GM18909 (cell line): Measurements from ENCODE around the gene VAV1.
A peak's percentile ranks its signal among the peaks of the same experiment; 100 is the strongest.
"Not testable (repeated sequence)": the region's sequence is repeated elsewhere in the genome, so short reads cannot be mapped to it uniquely, and the experiment has no call there.

ENCODE experiments used
- ATAC-seq: cut with Tn5 transposase; IDR thresholded peaks from one replicate; pipeline ENCODE4 v1.9.1; 2021; ENCODE audit warnings: mild to moderate bottlenecking; ENCODE audit not compliant: unreplicated experiment, poor library complexity

The VAV1 gene

DNA sequence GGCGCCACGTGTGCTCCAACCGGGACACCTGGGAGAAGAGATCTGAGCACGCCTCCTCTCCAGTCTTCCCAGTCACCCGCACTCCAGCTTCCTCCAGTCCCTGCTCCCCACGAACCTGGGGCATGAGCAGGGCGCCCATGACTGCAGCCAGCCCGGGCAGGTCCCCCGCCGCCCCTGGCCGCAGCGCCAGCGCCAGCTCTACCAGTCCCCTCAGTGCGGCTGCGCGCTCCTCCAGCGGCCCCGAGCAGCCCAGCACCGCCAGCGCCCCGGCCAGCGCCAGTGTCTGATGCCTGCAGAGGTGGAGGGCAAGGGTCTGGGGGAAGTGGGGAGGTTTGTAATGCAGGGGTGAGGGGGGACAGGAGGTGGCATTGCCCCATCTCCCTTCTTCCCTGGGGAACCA is 18.4 kb upstream of the VAV1 start:
- ATAC-seq: no peak

DNA sequence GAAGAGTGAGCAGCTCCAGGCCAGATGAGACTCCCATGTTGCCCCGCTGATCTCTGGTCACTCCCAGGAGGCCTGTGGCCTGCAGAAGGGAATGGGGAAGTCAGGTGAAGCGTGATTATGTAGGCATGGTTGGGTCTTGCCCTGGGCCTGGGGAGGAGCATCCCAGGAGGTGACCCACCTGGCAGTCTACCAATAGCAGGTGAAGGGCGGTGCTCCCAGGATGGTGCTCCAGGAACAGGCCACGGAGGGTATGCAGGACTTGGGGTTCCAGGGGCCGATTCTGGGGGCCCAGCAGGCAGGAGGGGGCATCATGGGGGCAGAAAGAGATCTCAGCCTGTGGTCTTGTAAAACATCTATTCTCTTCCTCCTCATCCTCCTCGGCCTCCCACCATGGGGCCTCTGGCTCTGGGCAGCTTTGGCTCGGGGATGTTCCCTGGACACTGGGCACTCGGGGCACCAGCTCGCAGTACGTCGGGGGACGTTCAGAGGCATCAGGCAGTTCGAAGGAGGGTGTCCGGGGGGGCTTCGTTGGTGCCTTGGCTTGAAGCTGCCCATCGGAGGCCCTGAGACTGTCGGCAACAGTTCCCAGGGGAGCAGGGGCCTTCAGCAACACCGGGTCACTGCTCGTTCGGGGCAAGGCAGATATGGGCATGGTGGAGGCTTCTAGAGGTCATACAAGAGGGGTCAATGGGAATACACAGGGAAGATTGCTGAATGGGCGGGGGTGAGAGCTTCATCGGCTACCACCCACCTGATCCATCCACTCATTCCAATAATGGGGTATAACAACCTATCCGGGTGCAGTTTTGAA is 17.6 kb upstream of the VAV1 start:
- ATAC-seq: no peak

DNA sequence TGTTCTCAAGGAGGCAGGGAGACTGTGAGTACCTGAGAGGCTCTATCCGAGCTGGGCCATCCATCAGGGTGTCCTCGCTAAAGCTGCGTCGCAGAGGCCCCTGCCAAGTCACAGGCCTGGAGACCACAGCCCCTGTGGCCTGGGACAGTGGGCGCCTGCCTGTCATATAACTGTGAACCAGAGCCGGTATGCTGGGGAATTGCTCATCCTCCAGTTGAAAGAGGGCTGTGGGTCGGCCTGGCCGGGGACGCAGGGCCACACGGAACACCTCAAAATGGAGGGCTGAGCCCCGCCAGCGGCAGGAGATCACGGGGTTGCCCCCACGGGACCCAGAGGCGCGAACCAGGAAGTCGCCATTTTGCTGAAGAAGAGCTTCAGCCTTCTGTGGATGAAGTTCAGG is 11.9 kb upstream of the VAV1 start:
- no peak for ATAC-seq

DNA sequence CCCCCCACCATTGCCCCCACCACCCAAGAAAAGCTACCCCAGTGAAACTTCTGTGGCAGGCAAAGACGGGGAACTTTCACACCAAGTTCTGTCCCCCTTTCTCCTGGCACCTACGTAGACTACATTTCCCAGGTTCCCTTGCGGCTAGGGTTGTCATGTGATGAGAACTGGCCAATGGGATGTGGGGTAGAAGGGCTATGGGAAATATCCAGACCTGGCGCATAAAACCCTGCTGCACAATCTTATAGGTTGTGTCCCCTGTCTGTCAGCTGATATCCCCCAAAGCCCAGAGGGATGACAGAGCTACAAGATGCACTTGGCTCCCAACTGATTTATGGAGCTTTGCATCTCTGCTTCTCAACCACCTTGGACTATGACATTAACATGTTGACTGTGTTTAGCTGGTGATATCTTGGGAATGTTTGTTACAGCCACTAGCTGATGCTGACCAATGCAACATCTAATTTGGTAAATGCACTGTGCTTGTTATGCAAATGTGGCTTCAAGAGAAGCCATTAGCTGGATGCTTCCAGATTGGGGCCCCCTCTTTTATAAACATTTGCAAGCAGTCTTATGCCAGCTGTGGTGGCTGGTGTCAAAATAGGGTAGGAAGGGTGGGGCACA is 11.3 kb upstream of the VAV1 start:
- no peak for ATAC-seq

DNA sequence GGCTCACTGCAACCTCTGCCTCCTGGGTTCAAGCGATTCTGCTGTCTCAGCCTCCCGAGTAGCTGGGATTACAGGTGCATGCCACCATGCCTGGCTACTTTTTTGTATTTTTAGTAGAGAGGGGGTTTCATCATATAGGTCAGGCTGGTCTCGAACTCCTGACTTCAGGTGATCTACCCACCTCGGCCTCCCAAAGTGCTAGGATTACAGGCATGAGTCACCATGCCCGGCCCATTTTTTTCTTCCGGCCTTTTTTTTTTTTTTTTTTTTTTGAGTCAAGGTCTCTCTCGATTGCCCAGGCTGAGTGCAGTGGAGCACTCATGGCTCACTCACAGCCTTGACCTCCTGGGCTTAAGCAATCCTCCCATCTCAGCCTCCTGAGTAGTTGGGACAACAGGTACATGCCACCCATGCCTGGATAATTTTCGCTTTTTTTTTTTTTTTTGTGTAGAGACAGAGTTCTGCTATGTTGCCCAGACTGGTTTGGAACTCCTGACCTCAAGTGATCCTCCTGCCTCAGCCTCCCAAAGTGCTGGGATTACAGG is 10.2 kb upstream of the VAV1 start:
- ATAC-seq: not testable (repeated sequence)

DNA sequence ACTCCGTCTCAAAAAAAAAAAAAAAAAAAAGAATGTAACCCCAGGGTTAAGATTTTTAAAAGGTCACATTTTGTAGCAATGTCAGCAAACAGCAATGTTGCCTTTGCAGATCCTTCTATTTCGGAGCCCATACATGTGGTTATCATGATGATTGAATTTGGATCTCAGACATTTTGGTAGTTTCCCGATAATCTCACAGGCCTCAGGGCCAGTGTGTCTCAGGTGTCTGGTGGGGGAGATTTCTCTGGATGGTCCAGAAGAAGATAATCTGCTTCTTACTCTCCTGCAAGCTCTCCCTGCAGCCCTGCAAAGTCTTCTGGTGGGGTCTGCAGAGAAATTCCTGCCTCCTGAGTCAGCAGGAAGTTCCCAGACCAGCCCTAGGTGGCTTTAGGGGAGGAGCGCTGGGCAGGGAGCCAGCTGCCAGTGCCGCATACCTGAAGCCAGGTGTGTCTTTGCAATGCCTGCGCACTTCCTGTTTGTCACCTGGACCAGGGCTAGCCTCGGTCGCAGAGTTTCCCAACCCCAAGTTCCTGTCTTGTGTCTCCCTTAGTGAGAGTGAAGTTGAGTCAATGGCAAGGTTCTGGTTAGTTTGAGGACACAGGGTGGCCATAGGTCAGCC is 6.7 kb upstream of the VAV1 start:
- ATAC-seq: no peak

DNA sequence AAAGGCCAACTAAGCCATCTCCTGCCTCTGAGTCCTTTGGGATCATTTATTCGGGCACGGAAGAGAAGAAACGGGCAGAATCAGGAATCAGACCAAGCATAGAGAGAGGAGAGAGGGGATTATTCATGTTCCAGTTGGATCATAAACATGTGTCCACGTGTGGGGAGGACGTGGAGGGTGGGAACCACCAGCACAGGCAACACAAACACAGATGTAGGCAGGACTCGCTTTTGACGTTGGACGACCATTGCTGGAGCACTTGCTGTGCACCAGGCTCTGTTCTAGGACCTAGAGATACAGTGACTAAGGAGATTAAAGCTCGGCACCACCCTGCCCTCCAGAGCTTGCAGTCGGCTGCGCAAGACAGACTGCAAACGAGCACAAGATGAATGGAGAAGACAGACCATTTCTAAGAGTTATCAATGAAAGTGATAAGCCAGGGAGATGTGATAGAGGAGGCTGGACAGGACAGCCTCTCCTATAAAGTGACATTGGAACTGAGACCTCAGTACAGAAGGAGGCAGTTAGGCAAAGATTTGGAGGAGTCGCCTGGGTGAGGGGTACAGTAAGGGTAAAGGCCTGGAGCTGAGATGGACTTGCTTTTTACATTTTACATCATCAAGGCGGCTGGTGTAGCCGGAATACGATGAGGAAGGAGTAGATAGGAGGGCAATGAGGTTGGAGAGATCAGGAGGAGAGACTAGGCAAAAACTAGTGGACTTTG is 6.0 kb upstream of the VAV1 start:
- no peak for ATAC-seq

DNA sequence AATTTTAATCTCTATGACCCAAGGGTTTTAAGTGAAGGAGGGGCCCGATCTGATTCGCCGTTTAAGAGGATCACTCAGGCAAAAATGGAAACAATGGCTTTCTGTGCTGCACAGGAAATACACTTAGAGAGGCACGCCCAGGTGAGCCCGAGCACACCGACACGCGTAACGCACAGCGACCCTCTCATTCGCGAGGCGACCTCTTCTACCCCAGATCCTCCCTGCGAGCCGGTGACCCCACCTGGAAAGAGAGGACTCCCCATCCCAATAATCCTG is 5.5 kb upstream of the VAV1 start:
- peak; percentile 16 for ATAC-seq

DNA sequence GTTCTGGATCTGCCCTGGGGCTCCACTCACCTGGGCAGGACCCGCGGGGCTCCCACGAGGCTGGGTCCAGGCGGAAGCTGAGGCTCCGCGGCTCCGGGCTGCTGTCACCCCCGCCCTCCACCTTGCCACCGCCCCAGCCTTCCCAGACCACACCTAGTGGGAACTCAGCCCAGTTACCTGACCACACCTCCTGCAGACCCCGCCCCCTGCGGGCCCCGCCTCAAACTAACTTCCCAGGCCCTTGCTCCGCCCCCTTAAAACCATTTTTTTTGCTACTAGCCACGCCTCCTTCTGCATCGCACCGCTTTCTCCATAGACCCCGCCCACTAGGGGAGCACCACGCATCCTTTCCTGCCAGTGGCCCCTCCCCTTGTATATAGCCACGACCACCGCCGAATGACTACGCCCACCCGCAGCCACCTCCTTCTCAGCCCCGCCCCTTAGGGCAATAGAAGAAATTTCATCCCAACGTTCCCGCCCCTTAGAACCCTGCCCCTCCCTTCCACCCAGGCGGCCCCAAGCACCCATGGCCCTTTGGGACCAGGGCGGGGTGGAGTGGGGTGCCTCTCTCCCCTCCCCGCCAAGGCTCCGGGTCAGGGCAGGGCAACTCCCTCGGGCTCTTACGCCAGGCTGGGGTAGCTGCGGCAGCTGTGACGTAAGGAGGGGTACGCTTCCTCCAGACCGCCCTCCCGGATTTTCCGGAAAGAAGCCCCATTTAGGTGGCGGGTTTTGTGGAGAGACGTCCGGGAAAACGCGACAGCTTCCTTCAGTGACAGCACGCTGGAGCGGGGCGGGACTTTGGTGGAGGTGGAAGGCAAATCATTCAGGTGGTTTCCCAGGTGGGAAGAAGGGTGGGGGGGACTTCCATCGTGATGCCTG is 4.9 kb upstream of the VAV1 start, which contains the start of gene SH2D3A:
TSS of gene SH2D3A (minus strand) at position 79 of the 879 bp plus-strand sequence. CDS start 3,687 bp downstream, outside the sequence.
- ATAC-seq: peak; percentile 77

DNA sequence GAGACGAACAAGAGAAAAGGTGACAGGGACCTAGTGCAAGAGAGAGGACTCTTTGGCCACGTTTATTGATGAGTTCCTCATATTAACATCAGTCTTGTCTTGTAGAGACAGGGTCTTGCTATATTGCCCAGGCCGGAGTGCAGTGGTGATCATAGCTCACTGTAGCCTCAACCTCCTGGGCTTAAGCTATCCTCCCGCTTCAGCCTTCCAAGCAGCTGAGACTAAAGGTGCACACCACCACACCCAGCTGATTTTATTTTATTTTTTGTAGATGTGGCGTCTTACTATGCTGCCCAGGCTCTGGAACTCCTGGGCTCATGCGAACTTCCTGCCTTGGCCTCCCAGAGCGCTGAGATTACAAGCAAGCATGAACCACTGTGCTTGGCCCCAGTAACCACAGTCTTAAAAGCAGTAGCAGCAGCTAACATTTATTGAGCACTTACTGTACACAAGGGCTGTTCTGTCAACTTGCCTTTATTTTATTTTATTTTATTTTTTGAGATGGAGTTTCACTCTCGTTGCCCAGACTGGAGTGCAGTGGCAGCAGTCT is 4.2 kb upstream of the VAV1 start:
- ATAC-seq: no peak

DNA sequence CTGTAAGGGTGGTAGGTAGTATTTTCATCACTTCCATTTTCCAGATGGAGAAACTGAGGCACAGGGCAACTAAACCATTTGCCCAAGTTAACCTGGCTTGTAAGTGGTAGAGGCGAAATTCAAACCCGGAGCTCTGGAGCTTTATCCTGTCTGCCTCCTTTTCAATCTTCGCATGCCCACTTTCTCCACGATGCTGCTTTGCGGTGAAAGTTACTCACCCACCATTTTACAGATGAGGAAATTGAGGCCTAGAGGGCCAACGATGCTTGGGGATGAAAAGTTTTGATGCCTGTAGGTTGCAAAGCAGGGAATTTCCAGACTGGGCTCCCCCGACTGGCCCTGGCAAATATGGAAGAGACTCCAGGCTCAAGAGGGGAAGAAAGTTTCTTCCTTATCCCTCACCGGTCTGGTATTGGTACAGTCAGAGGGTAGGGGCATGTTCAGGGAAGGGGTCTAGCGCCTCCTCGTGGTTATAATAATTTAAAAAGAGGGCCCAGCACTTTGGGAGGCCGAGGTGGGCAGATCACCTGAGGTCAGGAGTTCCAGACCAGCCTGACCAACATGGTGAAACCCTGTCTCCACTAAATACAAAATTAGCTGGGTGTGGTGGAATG is 3.4 kb upstream of the VAV1 start:
- no peak for ATAC-seq

DNA sequence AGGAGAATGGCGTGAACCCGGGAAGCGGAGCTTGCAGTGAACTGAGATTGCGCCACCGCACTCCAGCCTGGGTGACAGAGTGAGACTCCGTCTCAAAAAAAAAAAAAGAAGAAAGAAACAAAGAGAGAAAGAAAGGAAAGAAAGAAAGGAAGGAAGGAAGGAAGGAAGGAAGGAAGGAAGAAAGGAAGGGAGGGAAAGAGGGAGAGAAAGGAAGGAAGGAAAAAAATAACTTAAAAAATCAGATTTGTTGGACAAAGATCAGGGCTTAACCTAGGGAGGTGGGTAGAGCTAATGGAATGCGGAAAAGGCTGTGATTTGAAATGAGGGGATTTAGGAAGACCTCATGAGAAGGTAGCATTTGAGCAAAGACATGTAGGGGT is 870 bp upstream of the VAV1 start:
- ATAC-seq: not testable (repeated sequence)

DNA sequence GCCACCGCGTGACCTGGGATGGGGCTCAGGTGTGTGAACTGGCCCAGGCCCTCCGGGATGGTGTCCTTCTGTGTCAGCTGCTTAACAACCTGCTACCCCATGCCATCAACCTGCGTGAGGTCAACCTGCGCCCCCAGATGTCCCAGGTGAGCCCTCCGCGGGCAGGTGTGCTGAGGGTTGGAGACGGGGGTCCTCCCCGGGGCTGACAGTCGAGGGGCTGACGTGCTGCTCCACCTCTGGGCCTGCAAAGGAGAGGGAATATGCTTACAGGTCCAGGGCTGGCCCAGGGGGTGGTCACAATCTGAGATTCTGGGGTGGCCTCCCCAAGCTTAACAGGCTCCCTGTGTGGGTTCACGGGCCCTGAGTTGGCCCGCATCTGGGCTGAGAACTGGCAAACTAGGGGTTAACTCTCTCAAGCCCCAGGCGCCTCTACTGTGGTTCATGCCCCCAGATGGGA is 386 bp downstream of the VAV1 start:
- no peak for ATAC-seq

DNA sequence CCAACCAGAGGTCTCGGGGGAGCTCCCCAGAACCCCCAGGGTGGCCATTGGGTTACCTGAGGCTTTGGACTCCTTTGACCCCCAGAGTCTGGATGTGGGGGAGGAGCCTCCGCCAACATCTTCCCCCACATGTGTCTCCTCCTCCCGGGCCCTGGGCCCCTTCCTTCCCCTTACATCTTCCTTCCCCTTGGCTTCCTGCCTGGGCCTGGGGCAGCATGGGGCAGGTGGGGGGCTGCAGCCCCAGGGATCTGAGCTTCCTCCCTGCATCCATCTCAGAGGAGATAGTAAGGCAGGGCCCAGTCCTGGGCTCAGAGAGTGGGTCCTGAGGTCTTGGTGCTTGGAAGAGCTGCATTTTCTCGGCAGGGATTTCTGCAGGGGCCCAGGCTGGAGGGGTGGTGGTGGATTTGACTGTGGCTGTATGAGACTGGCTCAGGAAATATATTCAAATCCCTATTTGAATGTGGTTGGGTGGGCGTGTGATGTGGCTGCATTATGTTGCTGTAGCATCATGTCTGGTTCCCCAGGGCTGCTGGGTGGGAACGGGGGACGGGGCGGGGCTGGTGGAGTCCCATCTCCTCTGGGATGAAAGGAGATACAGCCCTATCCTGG is 919 bp downstream of the VAV1 start:
- peak; percentile 42 for ATAC-seq

DNA sequence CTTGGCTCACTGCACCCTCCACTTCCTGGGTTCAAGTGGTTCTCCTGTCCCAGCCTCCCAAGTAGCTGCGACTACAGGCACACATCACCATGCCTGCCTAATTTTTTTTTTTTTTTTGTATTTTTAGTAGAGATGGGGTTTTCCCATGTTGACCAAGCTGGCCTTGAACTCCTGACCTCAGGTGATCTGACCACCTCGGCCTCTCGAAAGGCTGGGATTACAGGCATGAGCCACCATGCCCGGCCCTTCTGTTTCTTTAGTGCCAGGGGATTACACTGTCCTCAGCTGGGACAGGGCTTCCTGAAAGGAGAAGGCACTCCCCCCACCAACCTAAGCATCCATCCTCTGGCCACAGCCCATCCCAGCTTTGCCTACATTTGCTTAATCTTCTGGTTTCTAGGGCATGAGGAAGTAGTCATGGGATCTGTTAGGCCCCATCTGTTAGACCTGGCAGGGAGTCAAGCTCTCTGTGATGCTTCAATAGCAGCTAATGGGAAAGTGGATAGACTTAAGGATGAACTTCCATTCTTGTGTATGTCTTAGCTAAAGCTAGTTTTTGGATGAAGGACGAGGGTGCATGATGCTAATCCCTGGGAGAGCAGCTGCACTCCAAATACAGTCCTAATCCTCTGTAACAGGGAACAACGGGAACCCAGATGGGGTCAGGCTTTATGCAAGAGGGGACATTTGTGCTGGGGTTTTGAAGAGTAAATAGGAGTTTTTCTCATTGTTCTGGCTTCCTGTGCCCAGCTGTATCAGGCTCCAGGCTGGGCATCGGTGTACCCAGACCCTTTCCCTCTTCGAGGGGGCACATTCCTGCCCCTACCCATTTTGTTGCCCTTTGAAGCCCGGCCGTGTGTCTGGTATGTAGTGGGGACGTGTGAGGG is 2.6 kb downstream of the VAV1 start:
- ATAC-seq: no peak

DNA sequence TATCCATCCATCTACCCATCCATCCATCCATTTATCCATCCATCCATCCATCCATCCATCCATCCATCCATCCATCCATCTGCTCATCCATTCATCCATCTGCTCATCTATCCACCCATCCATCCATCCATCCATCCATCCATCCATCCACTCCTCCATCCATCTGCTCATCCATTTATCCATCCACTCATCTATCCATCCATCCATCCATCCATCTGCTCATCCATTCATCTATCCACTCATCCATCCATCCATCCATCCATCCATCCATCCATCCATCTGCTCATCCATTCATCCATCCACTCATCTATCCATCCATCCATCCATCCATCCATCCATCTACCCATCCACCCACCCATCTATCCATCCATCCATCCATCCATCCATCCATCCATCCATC is 3.5 kb downstream of the VAV1 start:
- ATAC-seq: not testable (repeated sequence)

DNA sequence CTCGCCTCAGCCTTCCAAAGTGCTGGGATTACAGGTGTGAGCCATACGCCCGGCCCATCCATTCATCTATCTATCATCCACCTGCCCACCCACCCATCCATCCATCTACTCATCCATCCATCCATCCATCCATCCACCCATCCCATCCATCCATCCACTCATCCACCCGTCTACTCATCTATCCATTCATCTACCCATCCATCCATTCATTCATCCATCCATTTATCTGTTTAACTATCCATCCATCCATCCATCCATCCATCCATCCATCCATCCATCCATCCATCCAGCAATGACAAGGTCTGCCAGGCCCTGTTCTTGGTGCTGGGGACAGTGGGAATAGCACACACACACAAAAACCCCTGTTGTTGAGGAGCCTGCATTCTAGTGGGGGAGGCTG is 4.5 kb downstream of the VAV1 start:
- ATAC-seq: no peak

DNA sequence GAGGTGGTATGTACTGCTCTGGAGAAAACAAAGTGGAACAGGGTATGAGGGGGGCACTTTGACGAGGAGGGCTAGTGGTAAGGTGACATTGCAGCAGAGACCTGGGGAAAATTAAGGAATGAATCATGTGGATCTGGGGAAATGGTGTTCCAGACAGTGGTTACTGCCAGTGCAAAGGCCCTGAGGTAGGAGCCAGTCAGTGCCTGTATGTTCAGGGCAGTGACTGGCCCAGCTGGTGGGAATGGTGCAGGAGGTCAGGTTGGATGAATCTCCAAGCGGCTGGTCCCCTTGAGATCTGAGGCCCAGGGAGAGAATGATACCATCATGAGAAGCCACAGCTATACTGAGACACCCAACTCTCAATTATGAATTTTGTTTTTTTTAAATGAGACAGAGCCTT is 4.9 kb downstream of the VAV1 start:
- ATAC-seq: no peak
